GM18951 (cell line): ENCODE measurements around the gene IKZF1.

Source experiments
- POLR2A ChIP-seq: IDR thresholded peaks from 4 replicates; pipeline ENCODE4 v1.6.1; 2011; ENCODE audit warnings: mild to moderate bottlenecking; ENCODE audit not compliant: insufficient read length, insufficient read depth; ENCODE audit errors: extremely low read depth
- in situ Hi-C: fragments of 300-500 bp; cut with MboI; formaldehyde crosslinking; loops from one replicate; pipeline ENCODE4 v1.12.0; 2022; ENCODE audit warnings: low sequenced_read_pairs, mixed read lengths, inconsistent platforms; ENCODE audit not compliant: unreplicated experiment

Gene IKZF1

DNA sequence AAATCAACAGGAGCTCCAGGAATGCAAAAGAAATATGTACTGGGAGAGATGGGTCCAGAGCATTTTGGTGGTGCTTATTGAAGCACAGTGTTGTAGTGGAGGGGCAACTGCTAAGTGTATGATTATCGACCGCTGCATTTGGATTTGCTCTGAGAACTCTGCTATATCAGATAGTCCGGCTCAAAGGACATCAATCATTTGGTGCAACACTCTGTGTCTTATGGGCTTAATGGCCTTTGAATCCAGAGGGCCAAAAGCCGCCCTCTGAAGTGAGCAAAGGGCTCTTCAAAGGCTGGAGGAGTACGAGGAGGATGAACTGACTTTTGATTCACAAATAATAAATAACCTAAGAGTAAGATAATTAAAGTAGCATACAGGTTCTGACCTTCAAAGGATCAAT lies 9.4 kb upstream of the IKZF1 start:
- in situ Hi-C loops: no loop called here
- TF ChIP-seq POLR2A: no peak

GRCh38 chr7:50296799-50297198 lies 7.7 kb upstream of the IKZF1 start:
- in situ Hi-C loops: no loop called here
- TF ChIP-seq POLR2A: no peak

GRCh38 chr7:50298811-50299562 lies 5.5 kb upstream of the IKZF1 start:
- in situ Hi-C loops: no loop called here

DNA sequence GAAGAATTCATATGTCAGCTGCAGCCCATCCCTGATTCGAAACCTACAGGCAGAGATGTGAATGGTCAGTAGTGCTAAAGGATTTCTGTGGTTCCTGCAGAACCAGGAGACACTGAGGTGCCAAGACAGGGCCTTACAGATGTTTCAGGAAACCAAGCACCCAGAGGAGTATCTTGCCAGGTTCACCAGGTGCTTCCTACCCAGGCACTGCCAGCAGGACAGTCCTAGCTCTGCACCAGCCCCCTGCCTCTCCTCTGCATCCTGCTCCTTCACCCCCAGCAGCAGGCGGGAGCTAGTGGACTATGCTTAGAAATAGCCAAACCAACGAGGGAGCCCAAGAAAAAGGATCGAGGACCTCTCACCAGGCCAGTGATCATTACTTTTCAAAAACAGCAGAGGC lies 4.2 kb upstream of the IKZF1 start:
- in situ Hi-C loops: no loop called here
- no peak for TF ChIP-seq POLR2A

More at GRCh38 chr7:50298811-50299562, 5.5 kb upstream of the IKZF1 start:
- no peak for TF ChIP-seq POLR2A

- in situ Hi-C loops: no loop called here
- TF ChIP-seq POLR2A: no peak
Measured at GRCh38 chr7:50302486-50303334, 1.8 kb upstream of the IKZF1 start.

DNA sequence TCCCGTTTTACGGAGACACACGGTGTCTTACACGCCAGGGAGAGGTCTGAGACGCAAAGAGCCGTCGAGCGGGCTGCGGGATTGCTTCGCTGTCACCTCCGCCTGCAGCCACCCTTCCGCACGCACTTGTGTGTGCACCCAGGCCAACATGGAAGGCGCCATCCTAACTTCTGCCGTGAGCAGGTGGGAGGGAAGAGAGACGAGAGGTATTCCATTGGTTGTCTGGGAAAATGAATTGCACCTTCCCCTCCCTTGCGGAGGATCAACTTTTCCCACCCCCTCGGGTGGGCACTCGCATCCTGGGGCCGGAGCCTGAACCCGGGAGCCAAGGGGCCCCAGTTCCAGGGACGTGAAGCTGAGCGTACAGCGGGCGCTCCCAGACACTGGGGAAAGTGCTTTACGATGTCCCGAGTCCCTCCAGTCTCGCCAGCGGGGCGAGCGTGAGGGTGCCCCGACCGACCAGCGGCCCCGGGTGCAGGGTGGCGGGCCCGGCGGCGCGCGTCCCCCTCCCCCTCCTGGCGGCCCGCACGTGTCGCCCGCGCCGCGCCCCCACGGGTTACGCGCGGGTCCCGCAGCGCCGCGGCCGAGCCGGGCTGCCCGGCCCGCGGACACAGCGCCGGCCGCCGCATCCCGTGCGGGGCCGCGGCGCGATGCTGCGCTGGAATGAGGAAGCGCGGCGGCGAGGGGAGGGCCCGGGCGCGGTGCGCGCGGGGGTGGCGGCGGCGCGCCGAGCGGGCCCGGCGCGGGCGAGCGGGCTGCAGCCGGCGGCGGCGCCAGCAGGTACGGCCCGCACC lies 984 bp upstream of the IKZF1 start:
- in situ Hi-C loops: no loop called here
- peak; percentile 34 for TF ChIP-seq POLR2A

GRCh38 chr7:50304911-50305582 lies 531 bp downstream of the IKZF1 start:
- TF ChIP-seq POLR2A: no peak
- in situ Hi-C loops: no loop called here

- in situ Hi-C loops: no loop called here
- TF ChIP-seq POLR2A: no peak
Measured at GRCh38 chr7:50305583-50306493, 1.3 kb downstream of the IKZF1 start.

- TF ChIP-seq POLR2A: no peak
- in situ Hi-C loops: no loop called here
Measured at GRCh38 chr7:50306494-50307367, 2.2 kb downstream of the IKZF1 start.

DNA sequence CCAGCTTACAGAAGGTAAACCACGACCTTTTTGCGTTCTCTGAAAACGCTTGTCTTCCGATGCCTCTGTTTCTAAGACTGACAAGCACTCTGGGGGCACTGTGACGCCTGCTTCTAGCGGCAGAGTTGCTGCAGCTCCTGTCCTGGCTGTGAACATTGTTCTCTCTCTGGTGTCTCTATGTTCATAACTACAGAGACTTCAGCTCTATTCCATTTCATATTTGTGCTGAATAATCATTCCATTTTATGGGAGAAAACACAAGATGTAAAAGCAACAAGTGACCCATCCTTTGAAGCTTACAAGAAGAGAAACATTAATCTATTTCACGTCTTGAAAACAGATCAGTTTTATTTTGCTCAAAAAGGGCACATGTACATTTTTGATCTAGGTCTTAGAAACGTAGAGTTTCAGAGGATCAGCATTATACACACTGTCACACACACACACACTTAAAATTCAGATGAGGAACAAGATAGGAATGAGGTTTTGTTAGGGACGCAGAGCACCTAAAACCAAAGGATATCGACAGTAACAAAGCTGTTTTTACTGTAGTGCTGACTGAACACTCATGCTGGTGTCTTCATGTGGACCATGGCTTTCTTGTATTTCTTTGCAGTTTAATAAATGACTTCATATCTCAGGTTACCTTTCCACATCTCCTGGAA lies 3.0 kb downstream of the IKZF1 start:
- peak; percentile 26 for TF ChIP-seq POLR2A
- in situ Hi-C loops: no loop called here

DNA sequence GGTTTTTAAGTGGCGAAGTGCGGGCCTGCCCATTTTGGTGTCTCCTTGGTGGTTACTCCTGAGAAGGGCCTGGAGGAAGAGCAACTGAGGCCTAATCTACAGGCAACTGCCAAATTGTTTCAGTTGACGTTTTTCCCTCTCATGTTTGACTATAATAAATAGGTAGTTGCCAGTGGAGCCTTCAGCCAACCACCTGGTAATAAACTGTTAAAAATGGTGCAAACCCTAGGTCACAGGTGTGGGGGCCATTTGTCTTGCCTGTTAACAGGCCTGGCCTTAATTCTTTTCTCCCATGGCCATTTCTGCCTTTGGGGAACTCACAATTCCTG lies 3.7 kb downstream of the IKZF1 start:
- no peak for TF ChIP-seq POLR2A
- in situ Hi-C loops: no loop called here
